Measurements from ENCODE around the gene SCN2B.

SCN2B gene

DNA sequence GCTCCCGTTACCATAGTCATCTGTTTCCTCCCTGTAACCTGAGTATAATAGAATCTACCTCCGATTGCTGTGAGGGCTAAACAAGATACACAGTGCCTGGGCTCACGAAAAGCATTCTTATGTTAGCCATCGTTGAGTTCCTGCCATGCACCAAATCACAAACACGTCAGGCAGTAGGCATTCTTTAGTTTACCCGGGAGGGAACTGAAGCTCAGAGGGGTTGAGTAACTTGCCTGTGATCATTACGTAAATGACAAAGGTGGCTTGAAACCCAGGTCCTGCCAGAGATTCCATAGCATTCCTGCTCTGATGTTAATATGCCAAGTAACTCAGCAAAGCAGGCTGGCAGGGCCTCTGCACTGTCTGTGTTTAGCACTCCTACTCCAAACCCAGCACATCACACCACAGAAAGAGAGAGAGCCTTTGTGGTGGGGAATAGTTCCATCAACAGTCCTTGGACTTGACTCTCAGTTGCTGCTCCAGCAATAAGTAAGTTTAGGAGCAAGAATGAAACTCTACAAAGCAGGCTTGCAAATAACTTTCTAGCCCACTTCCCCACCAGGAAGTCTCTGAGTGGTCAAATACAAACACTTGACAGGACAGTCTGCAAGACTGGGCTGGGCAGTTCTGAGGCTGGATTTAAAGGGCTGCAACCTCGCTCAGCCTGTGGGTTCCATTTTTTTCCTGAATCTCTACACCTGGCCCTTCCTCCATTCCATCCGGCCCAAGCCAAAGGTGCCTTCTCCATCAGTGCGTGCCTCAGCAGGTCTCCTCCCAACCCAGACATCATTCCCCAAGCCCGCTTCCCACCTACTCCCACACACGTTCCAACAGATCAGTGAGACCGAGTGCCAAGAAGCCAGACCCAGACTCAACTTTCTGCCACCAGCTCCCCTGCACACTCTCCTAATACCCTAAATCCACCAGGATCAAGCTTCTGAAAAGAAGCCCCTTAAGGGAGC, 1.1 kb downstream of the SCN2B start:
- DNase-seq (ENCODE audit: extremely low read depth in 1 of 2, low read depth in 1 of 2) = no peak

GRCh38 chr11:118174006-118174567, 2.4 kb downstream of the SCN2B start:
- DNase-seq (ENCODE audit: extremely low read depth in 1 of 2, low read depth in 1 of 2) = no peak

DNA sequence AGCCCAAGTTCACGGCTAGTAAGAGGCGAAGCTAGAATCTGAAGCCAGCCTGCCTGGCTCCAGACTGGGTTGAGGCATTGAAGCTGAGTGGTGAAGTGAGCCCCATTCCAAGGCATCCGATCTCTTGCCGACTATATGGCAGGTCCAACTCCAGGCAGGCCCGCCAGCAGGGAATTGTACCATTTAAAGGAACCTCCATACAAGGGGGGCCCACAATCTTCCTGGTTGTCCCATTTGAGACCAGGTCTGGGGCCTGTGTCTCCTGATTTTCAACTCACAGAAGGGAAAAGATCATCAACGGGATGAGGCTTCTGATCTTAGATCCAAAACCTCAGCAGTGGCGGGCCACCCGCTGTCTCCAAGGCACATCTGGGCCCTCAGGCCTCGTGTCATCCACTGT, 4.1 kb downstream of the SCN2B start:
- no peak for DNase-seq (ENCODE audit: extremely low read depth in 1 of 2, low read depth in 1 of 2)

- DNase-seq (ENCODE audit: extremely low read depth in 1 of 2, low read depth in 1 of 2) = peak; percentile 34 to 52
Observed at GRCh38 chr11:118171269-118172062, 5.0 kb downstream of the SCN2B start.

DNA sequence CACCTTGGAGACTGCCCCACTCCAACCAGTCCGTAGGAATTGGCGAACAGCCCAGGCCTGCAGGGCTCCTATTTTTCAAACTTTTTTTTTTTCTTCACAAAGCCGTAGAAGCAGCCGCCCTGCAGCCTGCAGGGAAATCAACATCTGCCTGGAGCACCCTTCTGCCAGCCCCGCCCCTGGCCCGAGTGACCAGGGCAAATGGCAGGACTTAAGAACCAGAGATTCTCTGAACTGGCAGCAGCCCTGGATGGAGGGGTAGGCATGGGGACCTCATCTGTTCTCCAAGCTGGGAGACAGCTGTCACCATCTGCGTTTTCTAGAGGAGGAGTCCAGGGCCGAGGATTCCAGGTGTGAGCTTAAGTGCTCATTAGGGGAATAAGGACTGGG, 5.6 kb downstream of the SCN2B start:
- no peak for DNase-seq (ENCODE audit: extremely low read depth in 1 of 2, low read depth in 1 of 2)

DNA sequence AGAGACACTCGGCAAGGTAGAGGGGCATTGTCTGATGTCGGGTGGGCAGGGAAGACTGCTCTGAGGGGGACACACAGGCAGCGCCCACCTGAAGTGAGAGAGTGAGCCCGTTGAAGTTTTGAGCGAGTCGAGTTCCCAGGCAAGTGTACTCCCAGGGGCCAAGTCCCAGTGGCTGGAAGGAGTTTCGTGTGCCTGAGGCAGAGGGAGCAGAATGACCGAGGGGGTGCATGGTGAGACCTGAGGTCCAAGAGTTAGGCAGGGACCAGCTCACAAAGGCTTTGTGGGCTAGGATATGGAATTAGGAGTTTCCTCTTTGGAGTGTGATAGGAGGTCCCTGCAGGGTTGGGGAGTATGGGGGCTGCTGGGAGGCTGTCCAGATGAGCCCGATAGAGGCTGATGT, 6.2 kb downstream of the SCN2B start:
- DNase-seq (ENCODE audit: extremely low read depth in 1 of 2, low read depth in 1 of 2) = no peak

DNA sequence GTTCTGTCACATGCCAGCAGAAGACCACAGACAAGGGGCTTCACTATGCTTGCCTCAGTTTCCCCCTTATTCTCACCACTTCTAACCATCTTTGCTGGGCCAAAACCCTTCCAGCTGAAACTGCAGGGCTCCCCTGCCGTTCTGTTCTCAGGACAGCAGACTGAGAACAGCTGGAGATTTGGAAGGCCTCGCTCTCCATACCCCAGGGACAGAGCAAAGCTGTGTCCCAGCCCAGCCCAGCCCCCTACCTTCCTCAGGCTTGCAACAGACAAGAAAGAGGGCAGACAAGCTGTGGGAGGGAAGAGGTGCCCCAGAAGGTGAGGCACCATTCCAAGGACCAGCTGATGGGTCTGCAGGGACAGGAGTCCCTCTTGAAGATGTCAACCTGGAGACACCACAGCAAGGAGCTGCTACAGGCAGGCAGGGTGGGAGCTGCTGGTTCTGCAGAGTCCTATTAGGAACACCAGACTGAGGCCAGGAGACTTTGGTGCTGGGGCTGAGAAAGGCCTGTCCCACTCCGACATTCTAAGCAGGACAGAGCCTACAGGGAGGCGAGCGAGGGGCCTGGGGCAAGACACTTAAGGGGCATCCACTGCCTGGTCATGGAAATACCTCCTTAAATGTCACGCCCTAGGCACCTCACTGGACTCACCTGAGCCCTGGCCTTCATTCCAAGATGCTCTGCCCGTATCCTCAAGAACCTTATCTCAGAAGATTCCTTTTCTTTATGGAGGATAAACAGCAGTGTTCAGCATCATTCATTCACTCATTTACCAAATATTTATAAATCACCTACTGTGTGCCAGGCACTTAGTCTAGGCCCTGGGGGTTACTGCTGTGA, 6.9 kb downstream of the SCN2B start:
- no peak for DNase-seq (ENCODE audit: extremely low read depth in 1 of 2, low read depth in 1 of 2)

DNA sequence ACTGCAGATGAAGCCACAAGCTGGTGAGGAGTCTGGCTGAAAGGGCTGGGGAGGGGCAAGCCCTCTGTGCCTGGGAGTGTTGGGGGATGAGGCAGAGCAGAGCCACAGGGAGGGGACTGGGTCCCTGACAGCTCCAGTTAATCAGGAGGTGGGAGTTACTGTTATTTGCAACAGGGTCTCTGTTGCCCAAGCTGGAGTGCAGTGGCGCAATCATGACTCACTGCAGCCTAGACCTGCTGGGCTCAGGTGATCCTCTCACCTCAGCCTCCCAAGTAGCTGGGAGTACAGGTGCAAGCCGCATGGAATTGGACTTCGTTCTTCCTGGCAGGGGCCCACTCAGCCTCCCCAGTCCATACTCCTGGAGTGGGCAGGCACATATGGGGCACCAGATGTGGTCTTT, 7.7 kb downstream of the SCN2B start:
- no peak for DNase-seq (ENCODE audit: extremely low read depth in 1 of 2, low read depth in 1 of 2)

DNA sequence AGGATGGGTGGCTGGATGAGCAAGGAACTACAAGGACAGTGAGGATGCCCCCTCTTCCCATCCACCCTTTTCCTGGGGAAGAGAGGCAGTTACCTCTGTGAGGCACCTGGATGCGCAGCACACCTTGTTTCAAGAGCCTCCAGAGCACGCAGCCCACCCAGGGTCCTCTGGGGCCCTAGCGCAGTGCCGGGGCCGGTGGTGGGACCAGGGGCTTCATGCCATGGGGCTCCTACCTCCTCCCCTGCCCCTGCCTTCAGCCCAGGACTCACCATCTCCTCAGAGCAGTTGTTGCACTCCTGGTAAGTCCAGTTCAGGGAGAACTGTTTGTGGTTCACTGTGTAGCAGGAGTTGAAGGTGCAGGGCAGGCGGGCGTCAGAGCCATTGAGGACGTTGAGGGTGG, 8.1 kb downstream of the SCN2B start:
- no peak for DNase-seq (ENCODE audit: extremely low read depth in 1 of 2, low read depth in 1 of 2)

DNA sequence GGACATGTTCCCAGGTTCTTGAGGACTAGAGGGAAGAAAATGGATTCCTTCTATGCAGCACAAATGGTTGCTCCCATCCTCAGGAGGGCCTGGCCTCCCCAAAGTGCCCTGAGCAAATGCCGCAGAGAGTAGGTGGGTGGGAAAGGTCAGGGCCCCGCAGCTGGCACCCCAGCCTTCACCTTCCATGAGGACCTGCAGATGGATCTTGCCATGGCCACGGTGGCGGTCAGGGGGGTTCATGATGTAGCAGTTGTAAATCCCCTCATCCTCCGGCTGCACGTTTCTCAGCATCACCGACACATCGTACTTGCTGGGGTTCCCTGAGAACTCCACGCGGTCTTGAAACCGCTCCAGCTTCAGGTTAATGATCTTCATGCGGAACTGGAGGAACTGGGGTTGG, 8.5 kb downstream of the SCN2B start:
- DNase-seq (ENCODE audit: extremely low read depth in 1 of 2, low read depth in 1 of 2) = no peak

DNA sequence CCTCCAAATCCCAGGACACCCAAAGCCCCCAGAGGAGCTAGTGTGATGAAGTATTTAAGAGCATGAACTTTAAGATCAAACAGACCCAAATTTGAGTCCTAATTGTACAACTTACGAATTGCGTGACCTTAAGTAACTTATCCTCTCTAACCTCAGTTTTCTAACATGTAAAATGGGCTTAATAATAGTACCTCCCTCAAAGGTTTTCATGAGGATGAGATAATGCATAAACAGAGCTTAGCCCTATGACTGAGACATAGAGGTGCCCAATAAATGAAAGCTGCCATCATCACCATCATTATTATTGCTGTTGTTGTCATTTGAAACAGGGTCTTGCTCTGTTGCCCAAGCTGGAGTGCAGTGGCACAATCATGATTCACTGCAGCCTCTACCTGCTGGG, 9.2 kb downstream of the SCN2B start:
- DNase-seq (ENCODE audit: extremely low read depth in 1 of 2, low read depth in 1 of 2) = no peak

DNA sequence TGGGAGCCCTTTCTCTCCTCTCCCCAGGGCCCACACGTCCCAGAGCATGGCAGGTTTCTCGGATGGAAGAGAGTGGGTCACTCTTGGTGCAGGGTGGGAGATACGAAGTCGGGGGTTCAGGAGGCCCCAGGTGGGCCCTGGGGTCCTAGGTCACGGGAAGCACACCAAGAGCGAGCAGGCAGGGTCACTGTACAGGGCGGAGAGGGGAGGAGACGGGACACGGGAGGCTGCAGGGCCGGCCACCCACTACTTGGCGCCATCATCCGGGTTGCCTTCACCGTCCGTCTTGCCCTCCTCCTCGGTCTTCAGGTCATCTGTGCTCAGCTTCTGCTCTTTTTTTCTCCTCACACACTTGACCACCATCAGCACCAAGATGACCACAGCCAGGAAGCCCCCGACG, 9.8 kb downstream of the SCN2B start:
- DNase-seq (ENCODE audit: extremely low read depth in 1 of 2, low read depth in 1 of 2) = no peak

GRCh38 chr11:118164885-118165284, 11.6 kb downstream of the SCN2B start:
- no peak for DNase-seq (ENCODE audit: extremely low read depth in 1 of 2, low read depth in 1 of 2)

DNA sequence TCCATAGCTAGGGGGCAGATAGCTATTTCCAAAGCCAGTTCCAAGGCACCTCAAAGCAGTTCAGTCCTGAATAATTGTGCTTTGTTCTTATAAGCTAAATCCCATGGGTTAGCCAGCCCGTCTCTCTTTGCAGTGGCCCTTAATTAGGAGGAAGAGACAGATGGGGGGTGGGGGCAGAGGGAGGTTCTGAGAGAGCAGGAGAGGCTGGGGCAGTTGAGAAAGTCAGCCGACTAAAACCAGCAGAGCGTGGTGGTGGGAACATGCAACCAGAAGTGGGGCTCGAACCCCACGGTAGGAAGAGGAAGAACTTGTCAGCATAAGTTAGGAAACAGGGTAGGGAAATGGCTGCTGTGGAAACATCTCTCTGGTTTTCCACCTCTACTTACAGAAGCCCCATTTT, 12.9 kb downstream of the SCN2B start:
- no peak for DNase-seq (ENCODE audit: extremely low read depth in 1 of 2, low read depth in 1 of 2)

DNA sequence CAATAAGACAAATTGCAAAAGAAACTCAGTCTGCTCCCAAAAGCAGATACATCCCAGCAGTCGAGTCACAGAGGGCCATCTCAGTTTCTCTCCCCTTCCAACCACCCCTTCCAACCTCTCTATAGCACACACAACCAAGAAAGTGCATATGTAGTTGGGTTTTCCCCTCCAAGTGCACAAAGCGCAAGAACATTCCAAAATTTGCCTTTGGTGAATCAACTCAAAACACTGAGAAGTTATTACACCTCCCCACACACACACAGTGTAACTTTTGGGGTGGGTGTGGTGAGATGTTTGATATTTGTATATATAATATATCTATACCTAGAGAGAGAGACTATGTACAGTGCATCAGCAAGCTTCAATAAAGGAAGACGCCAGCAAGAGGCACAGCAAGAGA, 13.6 kb downstream of the SCN2B start:
- no peak for DNase-seq (ENCODE audit: extremely low read depth in 1 of 2, low read depth in 1 of 2)

GRCh38 chr11:118161786-118162185, 14.7 kb downstream of the SCN2B start:
- no peak for DNase-seq (ENCODE audit: extremely low read depth in 1 of 2, low read depth in 1 of 2)

- DNase-seq (ENCODE audit: extremely low read depth in 1 of 2, low read depth in 1 of 2) = no peak
Observed at GRCh38 chr11:118157186-118157895, 19.1 kb downstream of the SCN2B start.

GRCh38 chr11:118156531-118157185, 19.8 kb downstream of the SCN2B start:
- no peak for DNase-seq (ENCODE audit: extremely low read depth in 1 of 2, low read depth in 1 of 2)

GRCh38 chr11:118155776-118156530, 20.5 kb downstream of the SCN2B start:
- DNase-seq (ENCODE audit: extremely low read depth in 1 of 2, low read depth in 1 of 2) = no peak
